Neural cell (in vitro differentiated cells): Measurements from ENCODE around the gene SLCO2A1. TPM values are rescaled to one million over a fixed set of nuclear protein-coding genes. Genes with fewer than 3 reads are reported as not detected.

Source experiments
- H2AFZ ChIP-seq: fragments of 200-600, 300-800 bp; sonication (generic), shearing (Covaris generic); 2 replicates; pipeline ENCODE4 v1.6.0; 2014; ENCODE audit warnings: low read depth, mild to moderate bottlenecking, antibody characterized with exemption, low read length, moderate library complexity
- H3F3A ChIP-seq: fragments of 200-600 bp; shearing (Covaris generic); 2 replicates; pipeline ENCODE4 v1.6.1; 2016; ENCODE audit warnings: mild to moderate bottlenecking, moderate library complexity, mixed read lengths, antibody characterized with exemption, low read length; ENCODE audit not compliant: insufficient read depth, poor library complexity, severe bottlenecking
- H3K27ac ChIP-seq: fragments of 200-600, 300-800 bp; sonication (generic), shearing (Covaris generic); 2 replicates; pipeline ENCODE4 v1.5.1; 2014; ENCODE audit warnings: mild to moderate bottlenecking, low read length, moderate library complexity
- H3K27me3 ChIP-seq: fragments of 300-800, 200-600 bp; sonication (generic), shearing (Covaris generic); 2 replicates; pipeline ENCODE4 v1.6.0; 2014; ENCODE audit warnings: mild to moderate bottlenecking, low read depth, low read length, moderate library complexity; ENCODE audit not compliant: insufficient read depth
- H3K36me3 ChIP-seq: fragments of 300-800, 200-600 bp; sonication (generic), shearing (Covaris generic); 2 replicates; pipeline ENCODE4 v1.5.1; 2014; ENCODE audit warnings: mild to moderate bottlenecking, antibody characterized with exemption, low read length, moderate library complexity; ENCODE audit not compliant: insufficient read depth
- H3K4me2 ChIP-seq: fragments of 300-800, 200-600 bp; sonication (generic), shearing (Covaris generic); 2 replicates; pipeline ENCODE4 v1.6.0; 2014; ENCODE audit warnings: mild to moderate bottlenecking, low read length
- H3K4me3 ChIP-seq: fragments of 300-800, 200-600 bp; sonication (generic), shearing (Covaris generic); 2 replicates; pipeline ENCODE4 v1.5.1; 2014; ENCODE audit warnings: mild to moderate bottlenecking, low read length, moderate library complexity
- H3K79me2 ChIP-seq: fragments of 200-600 bp; shearing (Covaris generic); replicated peaks from 2 replicates; pipeline ENCODE4 v1.6.0; 2014; ENCODE audit warnings: mild to moderate bottlenecking, low read length, moderate library complexity; ENCODE audit not compliant: insufficient read depth
- H3K9ac ChIP-seq: fragments of 300-800, 200-600 bp; sonication (generic), shearing (Covaris generic); 2 replicates; pipeline ENCODE4 v1.6.1; 2016; ENCODE audit warnings: mild to moderate bottlenecking, low read length, mixed read lengths
- H3K9me2 ChIP-seq: fragments of 200-600 bp; shearing (Covaris generic); 2 replicates; pipeline ENCODE4 v1.6.1; 2016; ENCODE audit warnings: mild to moderate bottlenecking, low read length, mixed read lengths; ENCODE audit not compliant: insufficient read depth
- H3K9me3 ChIP-seq: fragments of 200-600, 300-800 bp; sonication (generic), shearing (Covaris generic); 2 replicates; pipeline ENCODE4 v1.6.1; 2016; ENCODE audit warnings: mild to moderate bottlenecking, mixed run types, low read length, moderate library complexity, mixed read lengths
- H4K20me1 ChIP-seq: fragments of 200-600 bp; shearing (Covaris generic); 2 replicates; pipeline ENCODE4 v1.6.1; 2016; ENCODE audit warnings: mild to moderate bottlenecking, mixed run types; ENCODE audit not compliant: insufficient read depth
- CTCF ChIP-seq: fragments of 450-650 bp; IDR thresholded peaks from 2 replicates; pipeline ENCODE4 v1.5.1; 2014; ENCODE audit warnings: antibody characterized with exemption, mild to moderate bottlenecking, moderate library complexity; ENCODE audit not compliant: poor library complexity, severe bottlenecking
- EP300 ChIP-seq: fragments of 450-650 bp; conservative IDR thresholded peaks from 2 replicates; pipeline ENCODE4 v1.6.1; 2014; ENCODE audit warnings: antibody characterized with exemption, mild to moderate bottlenecking, moderate library complexity; ENCODE audit not compliant: poor library complexity, severe bottlenecking
- EZH2 ChIP-seq: fragments of 200-600, 300-800 bp; shearing (Covaris generic), sonication (generic); IDR thresholded peaks from 2 replicates; pipeline ENCODE4 v1.6.1; 2014; ENCODE audit warnings: antibody characterized with exemption, low read length, borderline replicate concordance, mild to moderate bottlenecking; ENCODE audit not compliant: insufficient read depth, poor library complexity, severe bottlenecking
- MXI1 ChIP-seq: fragments of 450-650 bp; conservative IDR thresholded peaks from 2 replicates; pipeline ENCODE4 v1.6.1; 2014; ENCODE audit warnings: antibody characterized with exemption, mild to moderate bottlenecking; ENCODE audit not compliant: poor library complexity, severe bottlenecking
- POLR2AphosphoS5 ChIP-seq: IDR thresholded peaks from 2 replicates; pipeline ENCODE4 v1.6.1; 2012
- RAD21 ChIP-seq: fragments of 450-650 bp; conservative IDR thresholded peaks from 2 replicates; pipeline ENCODE4 v1.6.1; 2014; ENCODE audit warnings: antibody characterized with exemption, mild to moderate bottlenecking, moderate library complexity
- REST ChIP-seq: IDR thresholded peaks from 2 replicates; pipeline ENCODE4 v1.6.1; 2012; ENCODE audit warnings: borderline replicate concordance
- SMC3 ChIP-seq: fragments of 450-650 bp; conservative IDR thresholded peaks from 2 replicates; pipeline ENCODE4 v1.6.1; 2014; ENCODE audit warnings: antibody characterized with exemption, mild to moderate bottlenecking, moderate library complexity; ENCODE audit not compliant: poor library complexity
- TAF1 ChIP-seq: IDR thresholded peaks from 2 replicates; pipeline ENCODE4 v1.6.1; 2012; ENCODE audit warnings: low read depth
- polyA plus RNA-seq: library from polyadenylated mRNA; depleted of rRNA; stranded (reverse); fragments of >200 nt; gene quantifications from 2 replicates; pipeline ENCODE4 v1.2.3, GENCODE V29; 2014

The SLCO2A1 gene
- polyA plus RNA-seq, 1 donor from 2014 or later: not detected

GRCh38 chr3:133956353-133956752 is 73.4 kb downstream of the SLCO2A1 start:
- no peaks in the 10 kb centered on the region for H4K20me1 ChIP-seq
- no peak overlapping the region for H3K4me3 ChIP-seq

DNA sequence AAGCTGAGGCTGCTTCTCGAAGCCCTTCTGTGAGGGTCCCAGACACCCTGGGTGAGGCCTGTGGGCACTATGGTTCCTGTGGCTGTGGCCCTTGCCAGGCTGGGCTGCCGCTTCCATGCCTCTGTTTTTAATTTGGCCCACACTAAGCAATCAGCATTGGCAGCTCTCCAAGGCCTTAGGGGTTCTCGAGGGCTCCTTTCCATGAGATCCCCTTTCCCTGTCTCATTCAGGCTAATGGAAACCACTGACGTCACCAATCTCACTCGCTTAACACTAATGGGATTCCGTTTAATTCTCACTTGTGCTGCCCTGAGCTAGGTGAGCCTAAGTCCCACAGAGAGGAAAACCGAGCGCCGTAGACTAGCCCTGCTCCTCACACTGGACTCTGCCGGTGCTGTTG is 73.8 kb downstream of the SLCO2A1 start:
- Histone ChIP-seq H3K4me2 (no peak overlapping the region), H2AFZ (no peak overlapping the region), H3K9me2 (no peaks in the 10 kb centered on the region), H3K4me3 (no peak overlapping the region), H3K79me2 (no peaks in the 10 kb centered on the region), H3K9ac (no peak overlapping the region), H3K27ac (no peak overlapping the region), H3F3A (no peaks in the 10 kb centered on the region), H3K9me3 (no peaks in the 10 kb centered on the region), H3K27me3 (no peaks in the 10 kb centered on the region), H3K36me3 (no peaks in the 10 kb centered on the region), H4K20me1 (no peaks in the 10 kb centered on the region)
- TF ChIP-seq SMC3 (no peak), RAD21 (no peak), REST (no peak)

More at GRCh38 chr3:133956353-133956752, 73.4 kb downstream of the SLCO2A1 start:
- Histone ChIP-seq H3K9me2 (no peaks in the 10 kb centered on the region), H3F3A (no peaks in the 10 kb centered on the region), H3K36me3 (no peaks in the 10 kb centered on the region), H3K79me2 (no peaks in the 10 kb centered on the region), H3K27me3 (no peaks in the 10 kb centered on the region), H3K9me3 (no peaks in the 10 kb centered on the region), H2AFZ (no peak overlapping the region), H3K9ac (no peak overlapping the region), H3K27ac (no peak overlapping the region), H3K4me2 (no peak overlapping the region)
- TF ChIP-seq MXI1: no peak
- TF ChIP-seq CTCF: no peak
- no peak for TF ChIP-seq REST
- no peak for TF ChIP-seq EZH2
- TF ChIP-seq TAF1: no peak
- no peak for TF ChIP-seq POLR2AphosphoS5
- TF ChIP-seq SMC3: no peak
- no peak for TF ChIP-seq EP300
- TF ChIP-seq RAD21: no peak
